H1 (cell line): Measurements from ENCODE around the gene SLC25A34. TPM values are rescaled to one million over a fixed set of nuclear protein-coding genes. Genes with fewer than 3 reads are reported as not detected.

Source experiments
- CTCF ChIA-PET: fragments of 300-600 bp; sonication (Branson Sonifier 250); formaldehyde crosslinking; loops from one replicate; lab custom pipeline; 2021; ENCODE audit not compliant: partially characterized antibody; lab: Charles Lee
- POLR2A ChIA-PET: fragments of 300-600 bp; sonication (Branson Sonifier 250); formaldehyde crosslinking; loops from one replicate; lab custom pipeline; 2021; ENCODE audit warnings: inconsistent platforms; ENCODE audit not compliant: partially characterized antibody; lab: Charles Lee
- DNase-seq, 2 experiments: peaks; one replicate each; pipeline versions ENCODE4 v3.0.0 to v3.0.0-alpha.2; 2010 to 2022; ENCODE audit warnings: low spot score in 2 of 2, low read depth in 1 of 2, mixed read lengths in 1 of 2
- FAIRE-seq: peaks from 2 replicates; lab custom pipeline; 2011; peaks lifted over from hg19 to GRCh38; lab: Jason Lieb, UNC
- H2AFZ ChIP-seq: 2 replicates; pipeline ENCODE4 v1.8.1; 2012; ENCODE audit warnings: low read length, inconsistent platforms
- H2AK5ac ChIP-seq: 2 replicates; pipeline ENCODE4 v1.6.1; 2013; ENCODE audit warnings: low read depth, low read length
- H2BK120ac ChIP-seq: replicated peaks from 2 replicates; pipeline ENCODE3; 2013; ENCODE audit warnings: low read depth, low read length, inconsistent platforms
- H2BK12ac ChIP-seq: 2 replicates; pipeline ENCODE4 v1.6.1; 2013; ENCODE audit warnings: low read depth, low read length
- H2BK15ac ChIP-seq: 2 replicates; pipeline ENCODE4 v1.6.1; 2013; ENCODE audit warnings: low read length
- H2BK20ac ChIP-seq: 2 replicates; pipeline ENCODE4 v1.6.1; 2013; ENCODE audit warnings: low read length
- H2BK5ac ChIP-seq: 2 replicates; pipeline ENCODE4 v1.6.1; 2013; ENCODE audit warnings: low read depth, low read length
- H3K14ac ChIP-seq: 2 replicates; pipeline ENCODE4 v1.6.1; 2013; ENCODE audit warnings: inconsistent platforms; ENCODE audit not compliant: insufficient read length
- H3K18ac ChIP-seq: 2 replicates; pipeline ENCODE4 v1.6.1; 2013; ENCODE audit warnings: low read length; ENCODE audit errors: extremely low read depth
- H3K23ac ChIP-seq: 2 replicates; pipeline ENCODE4 v1.6.1; 2013; ENCODE audit warnings: inconsistent platforms; ENCODE audit not compliant: insufficient read length
- H3K23me2 ChIP-seq: 2 replicates; pipeline ENCODE4 v1.6.1; 2013; ENCODE audit warnings: low read depth, low read length
- H3K27ac ChIP-seq: 2 replicates; pipeline ENCODE4 v1.6.1; 2011; ENCODE audit warnings: low read depth, low read length, inconsistent platforms
- H3K27me3 ChIP-seq, 4 experiments: replicated peaks in 1 of 4; 1 replicate in 1 of 4; 2 replicates in 3 of 4; pipeline versions ENCODE4 v1.6.1 to v1.8.1; 2011 to 2013; ENCODE audit warnings: low read length in 3 of 4, mild to moderate bottlenecking in 3 of 4, inconsistent platforms in 2 of 4, mixed read lengths in 2 of 4, moderate library complexity in 1 of 4; ENCODE audit not compliant: control insufficient read depth in 3 of 4, insufficient read depth in 3 of 4; ENCODE audit errors: extremely low read depth in 1 of 4
- H3K36me3 ChIP-seq, 4 experiments: 2 replicates each; pipeline versions ENCODE4 v1.6.1 to v1.8.1; 2011 to 2013; ENCODE audit warnings: mild to moderate bottlenecking in 4 of 4, low read length in 3 of 4, moderate library complexity in 2 of 4, control low read depth in 1 of 4, inconsistent platforms in 1 of 4; ENCODE audit not compliant: insufficient read depth in 4 of 4, control insufficient read depth in 2 of 4
- H3K4ac ChIP-seq: replicated peaks from 2 replicates; pipeline ENCODE3; 2013; ENCODE audit warnings: low read length, low read depth, mixed read lengths, inconsistent platforms; ENCODE audit not compliant: insufficient read length
- H3K4me1 ChIP-seq, 4 experiments: replicated peaks in 1 of 4; 1 replicate in 1 of 4; 2 replicates in 3 of 4; pipeline versions ENCODE4 v1.6.1 to v1.8.1; 2011 to 2013; ENCODE audit warnings: low read length in 3 of 4, inconsistent platforms in 2 of 4, mixed read lengths in 1 of 4; ENCODE audit not compliant: insufficient read depth in 4 of 4, control insufficient read depth in 3 of 4
- H3K4me2 ChIP-seq, 2 experiments: 2 replicates each; pipeline versions ENCODE4 v1.6.1 to v1.8.1; 2011 to 2013; ENCODE audit warnings: low read depth in 2 of 2, low read length in 2 of 2, control low read depth in 1 of 2, inconsistent platforms in 1 of 2, mild to moderate bottlenecking in 1 of 2; ENCODE audit not compliant: insufficient read depth in 1 of 2
- H3K4me3 ChIP-seq, 4 experiments: fragments of 200-600, 300-600 bp in 1 of 4; sonication (generic), shearing (Covaris generic), sonication (Bioruptor Twin) in 1 of 4; 2 replicates each; pipeline versions ENCODE4 v1.5.1 to v1.8.1; 2011 to 2016; ENCODE audit warnings: low read length in 4 of 4, low read depth in 3 of 4, control low read depth in 2 of 4, inconsistent platforms in 2 of 4, mild to moderate bottlenecking in 2 of 4, mixed read lengths in 1 of 4, moderate library complexity in 1 of 4; ENCODE audit not compliant: insufficient read depth in 2 of 4; ENCODE audit errors: extremely low read depth in 1 of 4
- H3K56ac ChIP-seq: replicated peaks from 2 replicates; pipeline ENCODE3; 2013; ENCODE audit warnings: low read depth, mild to moderate bottlenecking, mixed read lengths, low read length, inconsistent platforms; ENCODE audit not compliant: insufficient read length
- H3K79me1 ChIP-seq: 2 replicates; pipeline ENCODE4 v1.6.1; 2013; ENCODE audit warnings: low read depth, low read length, control low read depth
- H3K79me2 ChIP-seq, 2 experiments: 2 replicates each; pipeline versions ENCODE4 v1.6.1 to v1.8.1; 2012 to 2013; ENCODE audit warnings: low read length in 2 of 2, mild to moderate bottlenecking in 2 of 2, inconsistent platforms in 1 of 2; ENCODE audit not compliant: insufficient read depth in 2 of 2, control insufficient read depth in 1 of 2
- H3K9ac ChIP-seq, 4 experiments: replicated peaks in 1 of 4; 1 replicate in 1 of 4; 2 replicates in 3 of 4; pipeline versions ENCODE4 v1.6.1 to v1.8.1; 2011 to 2013; ENCODE audit warnings: low read depth in 3 of 4, low read length in 3 of 4, control low read depth in 2 of 4, mild to moderate bottlenecking in 2 of 4, moderate library complexity in 2 of 4, inconsistent platforms in 1 of 4; ENCODE audit errors: extremely low read depth in 1 of 4
- H3K9me3 ChIP-seq, 2 experiments: 2 replicates each; pipeline versions ENCODE4 v1.6.1 to v1.8.1; 2012 to 2013; ENCODE audit warnings: mild to moderate bottlenecking in 2 of 2, moderate library complexity in 2 of 2, control low read depth in 1 of 2, inconsistent platforms in 1 of 2, low read depth in 1 of 2, low read length in 1 of 2, mixed read lengths in 1 of 2; ENCODE audit not compliant: insufficient read depth in 2 of 2
- H4K20me1 ChIP-seq, 2 experiments: replicated peaks in 1 of 2; 2 replicates each; pipeline versions ENCODE3 to v1.8.1; 2011 to 2013; ENCODE audit warnings: inconsistent platforms in 2 of 2, low read length in 2 of 2, mild to moderate bottlenecking in 1 of 2; ENCODE audit not compliant: insufficient read depth in 2 of 2, control insufficient read depth in 1 of 2
- H4K5ac ChIP-seq: 2 replicates; pipeline ENCODE4 v1.6.1; 2013; ENCODE audit warnings: low read length, low read depth, mixed read lengths, inconsistent platforms; ENCODE audit not compliant: insufficient read length
- H4K8ac ChIP-seq: 2 replicates; pipeline ENCODE4 v1.8.0; 2013; ENCODE audit warnings: mild to moderate bottlenecking, moderate library complexity, low read length, inconsistent platforms; ENCODE audit not compliant: insufficient read depth; ENCODE audit errors: extremely low read depth
- H4K91ac ChIP-seq: replicated peaks from 2 replicates; pipeline ENCODE3; 2013; ENCODE audit warnings: low read length, mixed read lengths, inconsistent platforms; ENCODE audit not compliant: insufficient read length
- CBX5 ChIP-seq: fragments of 300-800, 300-1000 bp; sonication (generic); IDR thresholded peaks from 2 replicates; pipeline ENCODE4 v1.7.1; 2016; ENCODE audit warnings: antibody characterized with exemption, low read length, low read depth
- CREB1 ChIP-seq: IDR thresholded peaks from 2 replicates; pipeline ENCODE4 v1.6.1; 2012; ENCODE audit warnings: inconsistent platforms
- EP300 ChIP-seq, 2 experiments: IDR thresholded peaks; 1 replicate in 1 of 2; 2 replicates in 1 of 2; pipeline ENCODE4 v1.6.1; 2011 to 2012; ENCODE audit warnings: low read depth in 2 of 2, low read length in 2 of 2, mild to moderate bottlenecking in 2 of 2, borderline replicate concordance in 1 of 2, inconsistent platforms in 1 of 2, moderate library complexity in 1 of 2
- EZH2 ChIP-seq: fragments of 200-600 bp; sonication (generic); IDR thresholded peaks from 2 replicates; pipeline ENCODE4 v1.7.1; 2012; ENCODE audit warnings: low read depth, mild to moderate bottlenecking, moderate library complexity, low read length, inconsistent platforms; ENCODE audit not compliant: severe bottlenecking
- KDM1A ChIP-seq: fragments of 200-600, 300-600 bp; sonication (generic); IDR thresholded peaks from 2 replicates; pipeline ENCODE4 v1.7.1; 2016; ENCODE audit warnings: mild to moderate bottlenecking, low read length, borderline replicate concordance
- PHF8 ChIP-seq: fragments of 200-600 bp; sonication (generic); conservative IDR thresholded peaks from 2 replicates; pipeline ENCODE4 v1.7.1; 2012; ENCODE audit warnings: low read depth, mild to moderate bottlenecking, inconsistent platforms, low read length, moderate library complexity
- POU5F1 ChIP-seq: IDR thresholded peaks from 2 replicates; pipeline ENCODE4 v1.6.1; 2011; ENCODE audit warnings: low read depth, mild to moderate bottlenecking, low read length, moderate library complexity
- RBBP5 ChIP-seq: IDR thresholded peaks from 2 replicates; pipeline ENCODE4 v1.7.1; 2012; ENCODE audit warnings: low read depth, mild to moderate bottlenecking, inconsistent platforms, low read length, moderate library complexity, borderline replicate concordance
- SIN3A ChIP-seq, 2 experiments: IDR thresholded peaks in 1 of 2; conservative IDR thresholded peaks in 1 of 2; 2 replicates each; pipeline ENCODE4 v1.6.1; 2011 to 2012; ENCODE audit warnings: low read length in 2 of 2, improper control_type of control experiment in 1 of 2, low read depth in 1 of 2, mild to moderate bottlenecking in 1 of 2
- SP4 ChIP-seq: IDR thresholded peaks from 2 replicates; pipeline ENCODE4 v1.6.1; 2012; ENCODE audit warnings: low read length, inconsistent platforms
- SUZ12 ChIP-seq: fragments of 200-600 bp; sonication (generic); IDR thresholded peaks from 2 replicates; pipeline ENCODE4 v1.6.1; 2012; ENCODE audit warnings: mild to moderate bottlenecking, inconsistent platforms, low read length, moderate library complexity, mixed read lengths
- WGBS, 2 experiments: shearing (Covaris generic) in 1 of 2; methylation state at CpG; one replicate each; pipeline versions ENCODE4 v1.1.6 to v1.1.7; 2013 to 2015; ENCODE audit warnings: low lambda C conversion rate in 2 of 2, mixed read lengths in 2 of 2, inconsistent platforms in 1 of 2, low coverage in 1 of 2, missing lambda C conversion rate in 1 of 2; ENCODE audit not compliant: insufficient replicate concordance in 2 of 2, insufficient coverage in 1 of 2, insufficient read length in 1 of 2; ENCODE audit errors: extremely low coverage in 1 of 2, missing lambda C conversion rate in 1 of 2; 5-methylcytosine and 5-hydroxymethylcytosine counted together
- polyA plus RNA-seq, 7 experiments: library from polyadenylated mRNA; depleted of rRNA in 3 of 7; stranded (reverse) in 5 of 7; unstranded in 2 of 7; fragments of >200 nt in 5 of 7; fragments of 200-250 nt in 2 of 7; gene quantifications; 1 replicate in 5 of 7; 2 replicates in 1 of 7; 4 replicates in 1 of 7; pipeline versions ENCODE4 v1.2.1 to v1.2.3, GENCODE V29; 2011 to 2013; ENCODE audit warnings: missing spikeins in 2 of 7, mixed read lengths in 2 of 7
- total RNA-seq: library from RNA; stranded (reverse); fragmentation: NEBNext Ultra II Directional; extraction: Animal tissue kit (Norgen Biotek cat#: 25700); gene quantifications from 2 replicates; pipeline ENCODE4 v1.2.1, GENCODE V29; 2021
- TF ChIP-seq, protein P1 (sequence below): IDR thresholded peaks from 2 replicates; pipeline ENCODE4 v1.6.1; 2012; ENCODE audit warnings: inconsistent platforms

SLC25A34 gene
- total and polyA plus RNA-seq, 2 of the 8 experiments (the other 6 are each of a cell fraction or from before 2014, with no cell fraction given) = 0.48 to 0.62 TPM

GRCh38 chr1:15704526-15705183, 31.4 kb upstream of the SLC25A34 start:
- Histone ChIP-seq H2AK5ac (no peak overlapping the region), H3K27ac (no peak overlapping the region), H3K79me1 (peaks cover 8% of the 10 kb centered on the region), H2AFZ (no peak overlapping the region), H3K27me3 (no peaks in the 10 kb centered on the region), H3K9ac (no peak overlapping the region), H4K20me1 (peaks cover 6 to 8% of the 10 kb centered on the region in 2 experiments), H4K5ac (no peak overlapping the region), H3K23me2 (no peaks in the 10 kb centered on the region), H2BK12ac (no peak overlapping the region), H3K4ac (peak overlapping the region; percentile 78), H2BK5ac (no peak overlapping the region), H4K8ac (peak overlapping the region; percentile 77), H3K4me2 (no peak overlapping the region), H3K18ac (no peak overlapping the region), H2BK15ac (no peak overlapping the region), H3K23ac (no peak overlapping the region), H3K4me1 (no peaks in the 10 kb centered on the region), H3K79me2 (peaks cover 0 to 3% of the 10 kb centered on the region in 2 experiments; a peak in 1 of 4 replicates), H3K14ac (no peak overlapping the region), H3K56ac (no peak overlapping the region), H3K4me3 (no peak overlapping the region), H3K36me3 (no peaks in the 10 kb centered on the region), H2BK120ac (no peak overlapping the region), H3K9me3 (no peaks in the 10 kb centered on the region), H2BK20ac (no peak overlapping the region), H4K91ac (no peak overlapping the region)
- WGBS, 2 experiments = 90% methylated on average over 14 of the region's 17 CpGs; no CpG with 5 or more reads in 1 of the 2 experiments
- ChIA-PET POLR2A (no interaction called here), CTCF (interaction anchor here (0.6 to 3.4 kb wide), 7 partner anchors 8 to 69 kb away, joined by 3 to 15 read pairs (median 4); no protein-coding TSS in a partner anchor)
- DNase-seq (no peak), FAIRE-seq (no peak)
- TF ChIP-seq RBBP5 = no peak
- TF ChIP-seq CBX5 = no peak
- no peak for TF ChIP-seq SUZ12
- TF ChIP-seq EP300 (IDR thresholded peaks at IDR 0.05; ENCODE audit: borderline replicate concordance in 1 of 2, low read depth in 2 of 2, low read length in 2 of 2) = no peak
- TF ChIP-seq KDM1A = no peak
- no peak for TF ChIP-seq POU5F1
- TF ChIP-seq SP4 = no peak
- TF ChIP-seq SIN3A (conservative IDR thresholded peaks at IDR 0.05 in 1 of 2, IDR thresholded peaks at IDR 0.05 in 1 of 2; ENCODE audit: low read depth in 1 of 2, low read length in 2 of 2) = no peak
- TF ChIP-seq PHF8 = no peak
- TF ChIP-seq EZH2 = no peak
- TF ChIP-seq CREB1 = no peak
- TF ChIP-seq, protein P1, sequence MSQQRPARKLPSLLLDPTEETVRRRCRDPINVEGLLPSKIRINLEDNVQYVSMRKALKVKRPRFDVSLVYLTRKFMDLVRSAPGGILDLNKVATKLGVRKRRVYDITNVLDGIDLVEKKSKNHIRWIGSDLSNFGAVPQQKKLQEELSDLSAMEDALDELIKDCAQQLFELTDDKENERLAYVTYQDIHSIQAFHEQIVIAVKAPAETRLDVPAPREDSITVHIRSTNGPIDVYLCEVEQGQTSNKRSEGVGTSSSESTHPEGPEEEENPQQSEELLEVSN = no peak
